Stimulated activated CD4-positive, alpha-beta T cell treated with anti-CD3 and anti-CD28 coated beads, Interleukin-15, amount 100 ng/mL, for 48 hours (primary cell): ENCODE results near the gene RNF182.
"Not testable (repeated sequence)": the region's sequence is repeated elsewhere in the genome, so short reads cannot be mapped to it uniquely, and the experiment has no call there.

Experiments used
- DNase-seq, 2 donors: peaks; one replicate each; pipeline ENCODE4 v3.0.0-alpha.2; 2020; ENCODE audit warnings: low read depth in 2 of 2

Gene RNF182

DNA sequence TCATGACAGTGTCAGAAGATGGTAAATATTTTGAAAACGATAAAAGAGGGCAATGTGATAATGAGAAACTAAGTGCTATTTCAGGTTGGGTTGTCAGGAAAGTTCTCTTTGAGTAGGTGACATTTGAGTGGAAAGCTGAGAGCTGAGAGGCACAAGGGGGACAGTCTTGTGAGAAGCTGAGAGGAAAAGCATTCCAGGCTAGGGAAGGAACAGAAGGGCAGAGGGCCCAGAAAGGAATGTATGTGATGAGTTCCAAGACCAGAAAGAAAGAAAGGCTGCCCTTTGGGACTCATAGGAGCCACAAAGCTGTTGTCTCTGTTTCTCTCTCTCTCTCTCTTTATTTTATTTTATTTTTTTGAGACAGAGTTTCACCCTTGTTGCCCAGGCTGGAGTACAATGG is 7.6 kb upstream of the RNF182 start:
- DNase-seq = no peak

- DNase-seq = no peak
Measured at GRCh38 chr6:13918686-13919250, 6.0 kb upstream of the RNF182 start.

DNA sequence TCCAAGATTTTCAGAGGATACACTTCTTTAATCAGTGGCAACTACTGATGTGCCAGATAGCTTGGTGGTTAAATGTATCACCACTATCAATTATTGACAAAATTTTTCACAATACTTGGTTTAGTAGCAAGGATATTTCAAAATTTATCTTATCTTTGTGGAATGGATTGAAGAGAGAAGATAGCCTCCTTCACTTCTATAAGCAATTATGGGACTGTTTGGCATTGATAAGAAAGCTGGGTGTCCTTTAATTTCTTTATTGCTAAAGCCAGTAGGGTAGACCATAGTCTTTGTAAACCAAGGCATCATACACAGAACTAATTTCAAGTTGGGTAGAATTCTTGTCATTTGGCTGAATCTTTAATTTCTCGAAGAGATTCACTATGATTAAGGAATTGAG is 4.9 kb upstream of the RNF182 start:
- DNase-seq = no peak

DNA sequence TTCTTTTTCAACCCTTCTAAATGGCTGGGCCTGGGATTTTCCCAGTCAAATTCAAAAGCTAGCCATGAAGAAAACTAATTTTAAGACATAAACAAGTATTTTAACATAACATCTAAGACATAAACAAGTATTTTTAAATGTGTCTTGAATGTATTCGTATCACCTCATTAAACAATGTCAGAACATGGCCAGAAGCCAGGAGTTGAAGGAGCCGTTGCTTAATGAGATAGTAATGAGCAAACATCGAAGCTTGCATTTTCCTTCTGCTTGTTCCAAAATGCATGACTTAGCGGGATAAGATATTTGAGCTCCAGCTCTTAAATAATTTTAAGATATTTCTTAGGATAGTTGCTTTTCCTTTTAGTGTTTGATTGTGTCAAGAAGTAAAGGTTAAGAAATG is 4.2 kb upstream of the RNF182 start:
- DNase-seq = no peak

DNA sequence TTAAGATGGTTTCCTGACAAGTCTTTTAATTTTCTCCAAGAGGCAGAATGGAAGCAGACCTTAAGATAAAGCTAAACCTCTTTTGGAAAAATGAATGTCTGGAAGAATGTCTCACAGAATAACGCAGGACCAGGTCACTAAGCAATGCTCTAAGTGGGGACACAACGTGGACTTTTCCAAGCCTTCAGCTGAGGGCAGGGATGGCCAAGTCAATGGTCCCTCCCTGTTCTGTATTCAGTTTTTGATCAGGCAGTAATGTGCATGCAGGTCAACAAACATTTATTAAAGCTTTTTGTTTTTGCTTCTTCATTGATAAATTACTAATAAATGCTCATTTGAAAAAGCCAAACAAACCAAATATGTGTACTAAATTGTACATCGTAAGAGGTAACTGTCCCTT is 2.0 kb upstream of the RNF182 start:
- no peak for DNase-seq

DNA sequence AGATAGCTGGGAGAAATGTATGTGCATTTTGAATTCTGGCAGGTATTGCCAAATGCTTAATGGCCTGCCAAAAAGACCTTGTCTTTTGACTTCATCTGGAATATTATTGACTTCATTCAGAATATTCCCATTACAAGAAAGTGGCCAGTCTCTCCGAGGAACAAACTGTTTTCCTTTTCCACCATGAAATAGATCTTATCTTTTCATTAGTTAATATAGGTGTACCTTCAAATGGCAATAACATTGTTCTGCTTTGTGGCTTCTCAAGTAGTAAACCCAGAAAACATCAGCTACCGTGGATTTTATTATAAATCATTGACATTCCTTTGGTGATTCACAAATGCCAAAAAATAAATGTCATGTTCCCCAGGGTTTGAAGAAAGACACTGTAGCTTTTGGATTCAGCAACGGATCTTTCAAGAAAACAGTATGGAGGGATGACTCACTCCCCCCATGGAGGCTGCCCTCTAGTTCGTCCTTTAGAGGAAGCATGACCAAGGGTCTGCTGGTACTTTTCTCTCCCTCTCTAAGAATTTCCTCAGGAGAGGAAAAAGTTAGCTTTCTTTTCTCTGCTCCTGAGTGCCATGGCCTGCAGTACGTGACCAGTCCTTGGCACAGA is 1.1 kb upstream of the RNF182 start:
- no peak for DNase-seq

DNA sequence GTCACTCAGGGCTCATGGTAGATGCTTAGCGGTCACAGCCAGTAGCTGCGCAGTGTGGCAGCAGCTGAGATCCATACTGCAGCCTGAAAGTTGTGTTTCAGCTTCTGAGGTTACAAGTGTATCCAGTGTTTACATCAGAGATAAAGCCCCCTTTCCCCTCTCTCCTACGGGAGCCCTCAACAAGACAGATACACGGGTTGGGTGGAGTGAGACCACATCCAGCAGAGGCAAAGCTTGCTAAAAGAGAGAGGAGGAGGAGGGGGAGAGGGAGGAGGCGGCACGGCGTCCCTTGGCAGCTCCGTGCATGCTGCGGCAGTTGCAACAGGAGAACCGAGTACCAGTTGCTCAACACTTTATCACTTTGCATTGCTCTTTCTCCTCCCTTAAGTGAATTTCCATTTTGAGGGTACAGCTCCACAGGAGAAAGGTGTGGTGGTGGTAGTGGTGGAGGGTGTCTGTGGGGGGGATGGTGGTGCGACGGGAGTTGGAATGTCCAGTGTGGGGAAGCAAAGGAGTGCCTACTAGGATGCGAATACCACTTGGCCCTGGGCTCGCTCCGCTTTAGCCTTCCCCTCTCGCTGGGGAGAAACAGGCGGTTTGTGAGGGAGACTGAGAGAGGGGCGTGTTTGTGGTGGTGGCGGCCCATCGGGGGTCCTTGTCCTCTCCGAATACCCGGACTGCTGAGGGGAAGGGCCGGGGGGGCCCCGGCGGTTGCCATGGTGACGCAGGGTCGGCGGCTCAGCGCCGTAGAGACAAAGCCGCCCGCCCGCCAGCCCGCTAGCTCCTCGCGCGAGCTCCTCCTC is 405 bp upstream of the RNF182 start:
- DNase-seq = peak in 1 of 2 donors; percentile 15

GRCh38 chr6:13926378-13926777 is 1.6 kb downstream of the RNF182 start:
- DNase-seq = no peak

GRCh38 chr6:13927203-13927602 is 2.5 kb downstream of the RNF182 start:
- DNase-seq = no peak

- DNase-seq = no peak
Measured at GRCh38 chr6:13929196-13929595, 4.4 kb downstream of the RNF182 start.

DNA sequence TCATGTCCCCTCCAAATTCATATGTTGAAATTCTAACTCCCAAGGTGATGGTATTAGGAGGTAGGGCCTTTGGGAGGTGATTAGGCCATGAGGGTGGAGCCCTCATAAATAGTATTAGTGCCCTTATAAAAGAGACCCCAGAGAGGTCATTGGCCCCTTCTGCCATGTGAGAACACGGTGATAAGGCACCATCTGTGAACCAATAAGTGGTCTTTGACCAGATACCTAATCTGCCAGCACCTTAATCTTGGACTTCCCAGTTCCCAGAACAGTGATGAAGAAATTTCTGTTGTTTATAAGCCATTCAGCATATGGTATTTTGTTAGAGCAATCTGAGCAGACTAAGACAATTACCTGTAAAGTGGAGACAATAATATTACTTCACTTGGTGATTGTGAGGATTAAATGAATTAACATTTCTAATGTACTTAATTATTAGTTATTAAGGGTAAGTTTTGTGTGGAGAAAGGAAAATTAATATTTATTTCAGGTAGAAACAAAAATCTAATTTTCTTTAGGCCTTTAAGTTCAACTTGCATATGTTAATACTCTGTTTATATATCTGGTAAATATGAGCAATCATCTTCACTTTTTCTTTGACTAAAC is 7.1 kb downstream of the RNF182 start:
- no peak for DNase-seq

DNA sequence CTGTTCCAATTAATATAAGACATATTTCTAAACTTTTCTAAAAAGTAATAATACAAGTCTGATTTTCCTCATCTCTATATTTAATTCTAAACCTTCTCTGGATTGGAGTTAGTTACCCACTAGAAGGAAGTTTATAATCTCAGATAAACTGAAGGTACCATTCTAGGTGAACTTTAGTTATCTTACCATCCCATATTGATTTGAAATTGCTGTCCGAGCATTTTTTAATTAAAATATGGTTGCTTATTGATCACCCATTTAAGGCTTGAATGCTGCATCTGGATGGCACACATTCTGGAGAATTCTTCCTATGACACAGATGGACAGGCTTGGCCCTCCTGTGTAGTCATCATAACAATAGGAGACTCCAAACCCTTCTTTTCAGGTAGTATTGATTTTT is 8.0 kb downstream of the RNF182 start:
- no peak for DNase-seq

DNA sequence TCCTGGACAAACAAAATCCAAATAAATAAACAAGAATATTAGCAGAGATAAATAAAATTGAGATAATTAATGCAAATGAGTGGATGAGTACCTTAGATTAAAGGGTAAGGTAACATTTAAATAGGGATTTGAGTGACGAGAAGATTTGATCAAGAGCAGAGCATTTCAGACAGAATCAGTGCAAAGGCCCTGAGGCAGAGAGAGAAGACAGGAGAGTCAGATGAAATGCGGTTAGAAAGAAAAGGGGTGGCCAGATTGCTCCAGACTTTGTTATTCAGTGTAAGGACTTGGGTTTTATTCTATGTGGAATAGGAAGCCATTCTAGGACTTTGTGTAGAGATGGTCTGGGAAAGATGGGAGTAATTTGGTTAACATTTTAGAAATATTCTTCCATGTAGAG is 10.0 kb downstream of the RNF182 start:
- no peak for DNase-seq

DNA sequence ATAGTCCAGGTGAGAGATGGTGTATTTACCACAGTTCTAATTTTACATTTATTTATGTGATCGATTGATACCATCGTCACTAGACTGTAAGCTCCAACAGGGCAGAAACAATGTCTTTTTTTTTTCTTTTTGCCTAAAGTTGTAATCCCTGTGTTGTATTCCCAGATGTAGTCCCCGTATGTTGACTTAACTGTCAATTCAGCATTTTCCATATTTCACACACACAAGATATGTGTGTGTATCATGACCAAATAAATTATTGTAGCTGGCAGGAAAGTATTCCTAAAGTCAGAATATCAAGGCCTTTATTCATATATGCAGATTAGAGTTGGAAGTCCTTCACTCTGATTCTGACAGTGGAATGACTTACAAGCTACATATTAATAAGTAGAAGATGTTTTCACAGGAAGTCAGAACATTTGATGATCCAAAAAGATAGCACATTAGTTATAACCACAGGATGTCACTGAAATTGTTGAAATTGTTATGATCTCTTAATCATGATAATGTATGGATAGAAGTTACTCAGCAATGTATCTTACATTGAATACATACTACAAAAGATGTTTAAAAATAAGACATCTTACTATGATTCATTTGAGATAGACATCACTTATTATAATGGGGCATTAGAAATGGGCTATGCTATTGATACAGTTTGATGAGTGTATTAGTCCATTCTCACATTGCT is 10.6 kb downstream of the RNF182 start:
- no peak for DNase-seq

- DNase-seq = not testable (repeated sequence)
Measured at GRCh38 chr6:13935881-13936261, 11.1 kb downstream of the RNF182 start.

GRCh38 chr6:13941902-13942301 is 17.1 kb downstream of the RNF182 start:
- no peak for DNase-seq

DNA sequence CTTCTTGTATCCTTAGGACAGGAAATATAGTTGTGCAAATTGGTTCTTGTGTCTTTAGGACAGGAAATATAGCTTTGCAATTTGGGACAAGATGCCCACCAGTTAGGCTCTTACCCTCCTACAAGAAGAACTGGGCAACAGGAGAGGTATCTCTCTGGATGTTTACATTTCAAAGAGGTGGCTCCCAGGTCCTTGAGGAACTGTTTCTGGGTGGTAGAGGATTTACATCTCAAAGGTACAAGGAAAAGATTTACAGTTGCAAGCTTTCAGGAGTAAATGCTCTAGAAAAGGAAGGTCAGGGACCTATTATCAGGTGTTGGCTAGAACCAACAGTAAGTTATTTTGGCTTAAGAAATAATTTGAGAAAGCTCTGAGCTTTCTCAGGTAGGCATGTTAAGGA is 19.2 kb downstream of the RNF182 start:
- DNase-seq = no peak

DNA sequence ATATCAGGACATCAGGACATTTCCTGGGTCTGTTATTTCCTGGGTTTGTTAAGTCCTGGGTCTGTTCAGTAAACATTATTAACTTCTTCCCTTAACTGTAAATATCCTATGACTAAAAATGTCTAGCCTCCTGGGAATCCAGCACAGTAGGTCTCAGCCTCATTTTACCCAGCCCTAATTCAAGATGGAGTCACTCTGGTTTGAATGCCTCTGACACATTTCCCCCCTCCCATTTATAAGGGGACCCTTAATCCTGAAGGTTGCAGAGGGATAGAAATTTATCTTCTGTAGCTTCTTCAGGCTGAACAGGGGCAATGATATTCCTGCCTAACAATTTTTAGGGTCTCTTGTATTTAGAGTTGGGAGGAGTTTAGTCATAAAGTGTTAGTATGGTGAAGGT is 21.8 kb downstream of the RNF182 start:
- DNase-seq = no peak

DNA sequence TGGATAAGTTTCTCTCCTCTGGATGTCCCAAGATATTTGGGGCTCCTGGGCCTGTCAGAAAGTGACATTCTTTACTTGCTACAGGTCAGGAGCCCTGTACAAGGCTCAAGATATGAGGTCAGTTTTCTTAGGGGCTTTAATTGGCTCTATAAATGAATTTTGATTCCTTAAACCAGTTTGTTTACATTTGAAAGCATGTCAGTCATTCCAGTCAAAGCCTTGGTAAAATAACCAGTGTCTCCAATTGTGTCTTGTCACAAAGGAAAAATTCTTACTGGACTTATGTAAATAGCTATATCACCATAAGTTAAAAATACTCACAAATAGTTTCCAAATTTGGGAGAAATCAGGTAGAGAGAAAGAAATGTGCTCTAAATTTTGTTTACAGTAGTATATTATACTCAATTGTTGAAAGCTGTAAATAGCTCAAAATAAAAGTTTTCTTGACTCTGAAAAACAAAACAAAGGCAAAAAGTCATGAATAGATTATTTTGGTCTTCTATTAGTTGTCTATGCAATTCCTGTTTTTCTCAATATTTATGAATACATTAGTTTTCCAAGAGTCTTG is 22.9 kb downstream of the RNF182 start:
- no peak for DNase-seq

- no peak for DNase-seq
Measured at GRCh38 chr6:13952101-13952500, 27.3 kb downstream of the RNF182 start.

- no peak for DNase-seq
Measured at GRCh38 chr6:13953061-13953705, 28.4 kb downstream of the RNF182 start.
